K562 (cell line): Measurements from ENCODE around the gene GLYATL1B. TPM values are rescaled to one million over a fixed set of nuclear protein-coding genes. Genes with fewer than 3 reads are reported as not detected.

Experiments used
- ATAC-seq: fragments of 200-7000 bp; cut with Tn5 transposase; 3 replicates; pipeline ENCODE4 v1.9.1; 2020; ENCODE audit warnings: moderate library complexity
- BruUV-seq: library from RNA; stranded (reverse); fragments of 400-500 nt; replicated peaks from 2 replicates; lab custom pipeline; 2021; lab: Mats Ljungman, UMichigan
- CTCF ChIA-PET: fragments of 300-600 bp; formaldehyde crosslinking; extraction: SDS; loops from one replicate; lab custom pipeline; 2021; ENCODE audit warnings: low intra/inter-chr PET ratio; lab: Yijun Ruan, JAX
- POLR2A ChIA-PET: fragments of 300-600, 350-650 bp; sonication (Branson Sonifier 250); formaldehyde crosslinking; extraction: SDS; loops from one replicate; lab custom pipeline; 2021; ENCODE audit warnings: antibody characterized with exemption, inconsistent platforms; lab: Yijun Ruan, JAX
- DNase-seq, 4 experiments: peaks; one replicate each; pipeline versions ENCODE4 v3.0.0 to v3.0.0-alpha.2; 2011 to 2018; ENCODE audit warnings: low spot score in 3 of 4, mixed read lengths in 3 of 4; ENCODE audit errors: extremely low read depth in 1 of 4
- FAIRE-seq: peaks from 2 replicates; lab custom pipeline; 2011; peaks lifted over from hg19 to GRCh38; lab: Jason Lieb, UNC
- H2AFZ ChIP-seq: 2 replicates; pipeline ENCODE4 v1.6.0; 2011; ENCODE audit warnings: low read depth, low read length, control low read depth, inconsistent platforms
- H3K27ac ChIP-seq: fragments of 200-600 bp; 3 replicates; pipeline ENCODE4 v1.8.0; 2011; ENCODE audit warnings: low read depth, mild to moderate bottlenecking, control low read depth, inconsistent platforms, low read length, moderate library complexity, mixed read lengths; ENCODE audit errors: extremely low read depth
- H3K27me3 ChIP-seq, 2 experiments: fragments of 300-600 bp in 1 of 2; 2 replicates in 1 of 2; 3 replicates in 1 of 2; pipeline versions ENCODE4 v1.6.0 to v1.8.0; 2011; ENCODE audit warnings: inconsistent platforms in 2 of 2, low read length in 2 of 2, mild to moderate bottlenecking in 1 of 2, mixed read lengths in 1 of 2, moderate library complexity in 1 of 2; ENCODE audit not compliant: control insufficient read depth in 2 of 2, insufficient read depth in 2 of 2
- H3K36me3 ChIP-seq: fragments of 300-600 bp; 3 replicates; pipeline ENCODE4 v1.8.0; 2011; ENCODE audit warnings: mild to moderate bottlenecking, low read length, inconsistent platforms; ENCODE audit not compliant: control insufficient read depth, insufficient read depth
- H3K4me1 ChIP-seq, 2 experiments: fragments of 200-600 bp in 1 of 2; replicated peaks in 1 of 2; 2 replicates in 1 of 2; 3 replicates in 1 of 2; pipeline versions ENCODE4 v1.5.1 to v1.8.0; 2011; ENCODE audit warnings: inconsistent platforms in 2 of 2, low read length in 2 of 2, mild to moderate bottlenecking in 1 of 2, mixed read lengths in 1 of 2, moderate library complexity in 1 of 2; ENCODE audit not compliant: control insufficient read depth in 2 of 2, insufficient read depth in 2 of 2
- H3K4me2 ChIP-seq: 2 replicates; pipeline ENCODE4 v1.6.1; 2011; ENCODE audit warnings: low read length, control low read depth, inconsistent platforms, mixed read lengths; ENCODE audit not compliant: insufficient read depth
- H3K4me3 ChIP-seq: fragments of 200-600 bp; sonication (generic), shearing (Covaris generic); 2 replicates; pipeline ENCODE4 v1.5.1; 2016; ENCODE audit warnings: control low read depth, inconsistent platforms
- H3K79me2 ChIP-seq: fragments of 200-600 bp; 3 replicates; pipeline ENCODE4 v1.8.0; 2011; ENCODE audit warnings: low read length, inconsistent platforms; ENCODE audit not compliant: control insufficient read depth, insufficient read depth
- H3K9ac ChIP-seq, 2 experiments: 2 replicates each; pipeline versions ENCODE4 v1.6.0 to v1.6.1; 2011; ENCODE audit warnings: low read depth in 2 of 2, low read length in 2 of 2, control low read depth in 1 of 2, inconsistent platforms in 1 of 2, mild to moderate bottlenecking in 1 of 2, mixed read lengths in 1 of 2; ENCODE audit not compliant: insufficient read depth in 1 of 2
- H3K9me1 ChIP-seq: one replicate; pipeline ENCODE4 v1.6.0; 2011; ENCODE audit warnings: inconsistent platforms, mild to moderate bottlenecking, low read length, moderate library complexity; ENCODE audit not compliant: control insufficient read depth, insufficient read depth
- H3K9me3 ChIP-seq: replicated peaks from 2 replicates; pipeline ENCODE4 v1.5.1; 2011; ENCODE audit warnings: low read depth, low read length, inconsistent platforms; ENCODE audit not compliant: control insufficient read depth, insufficient read depth
- H4K20me1 ChIP-seq: replicated peaks from 2 replicates; pipeline ENCODE4 v1.6.1; 2011; ENCODE audit warnings: low read length, inconsistent platforms, mixed read lengths; ENCODE audit not compliant: control insufficient read depth, insufficient read depth
- FOXK2 ChIP-seq, 2 experiments: fragments of 450-650 bp; IDR thresholded peaks in 1 of 2; conservative IDR thresholded peaks in 1 of 2; 2 replicates each; pipeline ENCODE4 v1.6.1; 2016; ENCODE audit warnings: low read depth in 2 of 2, mild to moderate bottlenecking in 1 of 2
- MGA ChIP-seq: fragments of 450-650 bp; IDR thresholded peaks from 2 replicates; pipeline ENCODE4 v1.6.1; 2016; ENCODE audit warnings: mild to moderate bottlenecking, moderate library complexity
- PTBP1 ChIP-seq: fragments of 200-400 bp; formaldehyde crosslinking; IDR thresholded peaks from 2 replicates; pipeline ENCODE4 v1.6.1; 2017; ENCODE audit warnings: low read depth, low read length
- SMC3 ChIP-seq: conservative IDR thresholded peaks from 2 replicates; pipeline ENCODE4 v1.6.1; 2011; ENCODE audit warnings: low read depth, low read length, improper control_type of control experiment; ENCODE audit not compliant: insufficient read depth
- WGBS: fragments of 100-300 bp; shearing (Covaris generic); methylation state at CpG from one replicate; pipeline ENCODE4 v1.1.6; 2016; ENCODE audit warnings: low coverage, mixed read lengths; ENCODE audit not compliant: insufficient coverage; ENCODE audit errors: missing lambda C conversion rate; 5-methylcytosine and 5-hydroxymethylcytosine counted together
- in situ Hi-C: fragments of 300-500 bp; cut with MboI; formaldehyde crosslinking; loops from 4 replicates; pipeline ENCODE4 v1.15.0; 2018; ENCODE audit warnings: inconsistent platforms, mixed read lengths
- intact Hi-C: fragments of 100-400 bp; cut with micrococcal nuclease; formaldehyde crosslinking; loops from 2 replicates; pipeline ENCODE4 v1.14.2; 2022
- polyA plus RNA-seq, 8 experiments: library from polyadenylated mRNA; depleted of rRNA in 4 of 8; stranded (reverse) in 5 of 8; unstranded in 3 of 8; fragments of >200 nt; fragmentation: Nextera tagmentation in 2 of 8; fragmentation: Illumina TruSeq in 1 of 8; extraction: Ambion mirVana in 2 of 8; extraction: Trizol in 1 of 8; gene quantifications; 2 replicates each; pipeline versions ENCODE4 v1.2.1 to v1.2.3, GENCODE V29; 2011 to 2014; ENCODE audit warnings: inconsistent platforms in 1 of 8, missing spikeins in 1 of 8
- total RNA-seq, 7 experiments: library from RNA; depleted of rRNA in 6 of 7; stranded (reverse); fragments of >200 nt in 6 of 7; fragmentation: Illumina TruSeq in 2 of 7; extraction: Trizol in 2 of 7; gene quantifications; 2 replicates each; pipeline versions ENCODE4 v1.2.1 to v1.2.3, GENCODE V29; 2011 to 2021; ENCODE audit warnings: low replicate concordance in 1 of 7

GLYATL1B gene
- total and polyA plus RNA-seq, 9 of the 15 experiments (the other 6 are each of a cell fraction or from before 2014, with no cell fraction given): not detected

- in situ Hi-C loops (no loop called here), intact Hi-C loops (loop anchor here (1.0 kb wide), 1 partner anchor 49 kb away; no protein-coding TSS in a partner anchor)
- H3K9ac ChIP-seq: no peak overlapping the region
- peaks cover 0 to 10% of the 10 kb centered on the region in 2 experiments; a peak in 2 of 5 replicates for H3K4me1 ChIP-seq
- BruUV-seq: no TSS peak
- H3K79me2 ChIP-seq: no peaks in the 10 kb centered on the region
- no peak overlapping the region for H3K4me3 ChIP-seq
- POLR2A ChIA-PET: no interaction called here
- H3K9me1 ChIP-seq: no peaks in the 10 kb centered on the region
- WGBS: 3% methylated on average over 22 of the region's 23 CpGs
- CTCF ChIA-PET: interaction anchor here (0.6 kb wide), 2 partner anchors 36 to 1641 kb away, joined by 3 read pairs; no protein-coding TSS in a partner anchor
- H2AFZ ChIP-seq: peak overlapping the region; percentile 85
- DNase-seq (peak; percentile 17 to 68 (median 43)), FAIRE-seq (peak; percentile 86), ATAC-seq (peak; percentile 99)
- H3K27me3 ChIP-seq: peaks cover 0 to 11% of the 10 kb centered on the region in 2 experiments; a peak in 3 of 5 replicates
- H3K27ac ChIP-seq: no peak overlapping the region
- H3K36me3 ChIP-seq: no peaks in the 10 kb centered on the region
- no peaks in the 10 kb centered on the region for H4K20me1 ChIP-seq
- H3K4me2 ChIP-seq: peak overlapping the region; percentile 51
- no peaks in the 10 kb centered on the region for H3K9me3 ChIP-seq
- 0 out of 2 replicates have a peak, but pooled peaks have one; percentile 11 for TF ChIP-seq SMC3
- no peak for TF ChIP-seq FOXK2 (conservative IDR thresholded peaks at IDR 0.05 in 1 of 2, IDR thresholded peaks at IDR 0.05 in 1 of 2; ENCODE audit: low read depth in 2 of 2)
- TF ChIP-seq PTBP1: no peak
- TF ChIP-seq MGA: 0 out of 2 replicates have a peak, but pooled peaks have one; percentile 30
Observed at GRCh38 chr11:59102259-59102765, 16.2 kb downstream of the GLYATL1B start.
